CD8-positive, alpha-beta memory T cell (primary cell): ENCODE data around the gene PMF1. TPM values are rescaled to one million over a fixed set of nuclear protein-coding genes. Genes with fewer than 3 reads are reported as not detected.

ENCODE experiments used
- CTCF ChIA-PET: fragments of 350-600 bp; sonication (Branson Sonifier 250); formaldehyde crosslinking; loops from one replicate; lab custom pipeline; 2021; ENCODE audit warnings: antibody characterized with exemption; lab: Charles Lee
- POLR2A ChIA-PET: fragments of 350-600 bp; sonication (Branson Sonifier 250); formaldehyde crosslinking; loops from one replicate; lab custom pipeline; 2021; ENCODE audit warnings: antibody characterized with exemption; lab: Charles Lee
- DNase-seq, 5 donors: peaks; one replicate each; pipeline versions ENCODE4 v3.0.0 to v3.0.0-alpha.2; 2020 to 2022; ENCODE audit warnings: mixed read lengths in 1 of 5
- H3K27ac ChIP-seq: one replicate; pipeline ENCODE4 v1.7.0; 2013; ENCODE audit warnings: low read depth, mild to moderate bottlenecking, low read length, moderate library complexity
- H3K27me3 ChIP-seq: 2 replicates; pipeline ENCODE4 v1.7.0; 2013; ENCODE audit warnings: low read length, mild to moderate bottlenecking; ENCODE audit not compliant: insufficient read depth, poor library complexity, severe bottlenecking
- H3K36me3 ChIP-seq: 2 replicates; pipeline ENCODE4 v1.7.0; 2013; ENCODE audit warnings: mild to moderate bottlenecking, low read length, moderate library complexity; ENCODE audit not compliant: insufficient read depth
- H3K4me1 ChIP-seq: 2 replicates; pipeline ENCODE4 v1.7.0; 2013; ENCODE audit warnings: mild to moderate bottlenecking, low read length, moderate library complexity; ENCODE audit not compliant: insufficient read depth
- H3K4me3 ChIP-seq: 2 replicates; pipeline ENCODE4 v1.7.0; 2013; ENCODE audit warnings: mild to moderate bottlenecking, low read length
- H3K9me3 ChIP-seq: 2 replicates; pipeline ENCODE4 v1.7.0; 2013; ENCODE audit warnings: mild to moderate bottlenecking, low read length
- H3K27ac Mint-ChIP-seq, 8 donors: one replicate each; pipeline ENCODE4 v1.8.0; 2020 to 2021; ENCODE audit warnings: mixed read lengths in 8 of 8, mild to moderate bottlenecking in 6 of 8, inconsistent platforms in 3 of 8, moderate library complexity in 3 of 8
- H3K27me3 Mint-ChIP-seq, 2 donors: one replicate each; pipeline ENCODE4 v1.8.0; 2020 to 2021; ENCODE audit warnings: mixed read lengths in 2 of 2, mild to moderate bottlenecking in 1 of 2, moderate library complexity in 1 of 2
- H3K36me3 Mint-ChIP-seq, 3 donors: one replicate each; pipeline ENCODE4 v1.8.0; 2020 to 2021; ENCODE audit warnings: mixed read lengths in 3 of 3, inconsistent platforms in 1 of 3, mild to moderate bottlenecking in 1 of 3
- H3K4me1 Mint-ChIP-seq, 3 donors: one replicate each; pipeline ENCODE4 v1.8.0; 2020 to 2021; ENCODE audit warnings: mixed read lengths in 3 of 3, inconsistent platforms in 1 of 3, mild to moderate bottlenecking in 1 of 3
- H3K4me3 Mint-ChIP-seq, 7 donors: one replicate each; pipeline ENCODE4 v1.8.0; 2020 to 2021; ENCODE audit warnings: mixed read lengths in 7 of 7, mild to moderate bottlenecking in 6 of 7, moderate library complexity in 4 of 7, inconsistent platforms in 2 of 7
- H3K9me3 Mint-ChIP-seq, 5 donors: one replicate each; pipeline ENCODE4 v1.8.0; 2020 to 2022; ENCODE audit warnings: mixed read lengths in 5 of 5, mild to moderate bottlenecking in 3 of 5, moderate library complexity in 2 of 5, inconsistent platforms in 1 of 5
- polyA plus RNA-seq: library from polyadenylated mRNA; unstranded; fragments of 300-500 nt; fragmentation: Illumina TruSeq; gene quantifications from one replicate; pipeline ENCODE4 v1.2.3, GENCODE V29; 2021
- total RNA-seq, 2 experiments: library from RNA; stranded (reverse); gene quantifications; one replicate each; pipeline ENCODE4 v1.2.3, GENCODE V29; 2021

The PMF1 gene
- total and polyA plus RNA-seq, 3 experiments from 2014 or later, result 83.3 to 88.3 (median 85.9) TPM

- Histone ChIP-seq H3K27ac (no peak overlapping the region), H3K4me3 (no peak overlapping the region), H3K27me3 (no peaks in the 10 kb centered on the region), H3K9me3 (no peaks in the 10 kb centered on the region), H3K36me3 (peaks cover 10% of the 10 kb centered on the region), H3K4me1 (peaks cover 26% of the 10 kb centered on the region)
- DNase-seq, result no peak
- Mint-ChIP-seq H3K27me3 (no peaks in the 10 kb centered on the region), H3K27ac (peak overlapping the region in 5 of 8 donors; percentile 32 to 90 (median 61)), H3K4me3 (peak overlapping the region in 1 of 7 donors; percentile 19), H3K36me3 (peaks cover 0 to 47% (median 17%) of the 10 kb centered on the region in 3 donors), H3K4me1 (peaks cover 49 to 56% (median 50%) of the 10 kb centered on the region in 3 donors), H3K9me3 (no peaks in the 10 kb centered on the region)
- ChIA-PET CTCF (interaction anchor here (0.8 to 1.6 kb wide), 3 partner anchors 12 to 134 kb away, joined by 3 to 4 read pairs (median 3); partner anchors contain the start of gene PMF1), POLR2A (no interaction called here)
These were observed 12.8 kb upstream of the PMF1 start for GRCh38 chr1:156200044-156200443.

- H3K4me3 ChIP-seq, result no peak overlapping the region
- no peaks in the 10 kb centered on the region for H3K27me3 ChIP-seq
- no peaks in the 10 kb centered on the region for H3K9me3 Mint-ChIP-seq
- CTCF ChIA-PET, result no interaction called here
- no peak for DNase-seq
- no peaks in the 10 kb centered on the region for H3K9me3 ChIP-seq
- H3K36me3 Mint-ChIP-seq, result peaks cover 0 to 48% (median 16%) of the 10 kb centered on the region in 3 donors
- H3K4me1 Mint-ChIP-seq, result peaks cover 23 to 35% (median 28%) of the 10 kb centered on the region in 3 donors
- H3K27me3 Mint-ChIP-seq, result no peaks in the 10 kb centered on the region
- no peak overlapping the region for H3K27ac ChIP-seq
- H3K36me3 ChIP-seq, result peaks cover 10% of the 10 kb centered on the region
- peak overlapping the region in 1 of 8 donors; percentile 68 for H3K27ac Mint-ChIP-seq
- H3K4me3 Mint-ChIP-seq, result no peak overlapping the region
- peaks cover 13% of the 10 kb centered on the region for H3K4me1 ChIP-seq
- POLR2A ChIA-PET, result interaction anchor here (0.7 to 1.2 kb wide), 2 partner anchors 10 to 19 kb away, joined by 3 read pairs; partner anchors contain the start of gene PMF1
These were observed 9.5 kb upstream of the PMF1 start for GRCh38 chr1:156203331-156203730.

GRCh38 chr1:156204686-156205085, 8.1 kb upstream of the PMF1 start:
- Histone ChIP-seq H3K4me3 (no peak overlapping the region), H3K27me3 (no peaks in the 10 kb centered on the region), H3K4me1 (peaks cover 3% of the 10 kb centered on the region), H3K27ac (no peak overlapping the region), H3K9me3 (no peaks in the 10 kb centered on the region), H3K36me3 (peaks cover 18% of the 10 kb centered on the region)
- CTCF ChIA-PET, result no interaction called here
- no peak for DNase-seq
- peaks cover 10 to 21% (median 16%) of the 10 kb centered on the region in 3 donors for H3K4me1 Mint-ChIP-seq
- no peaks in the 10 kb centered on the region for H3K9me3 Mint-ChIP-seq
- H3K36me3 Mint-ChIP-seq, result peaks cover 0 to 51% (median 20%) of the 10 kb centered on the region in 3 donors
- H3K27ac Mint-ChIP-seq, result peak overlapping the region in 2 of 8 donors; percentile 33 to 74
- H3K4me3 Mint-ChIP-seq, result no peak overlapping the region
- no peaks in the 10 kb centered on the region for H3K27me3 Mint-ChIP-seq
- POLR2A ChIA-PET, result no interaction called here

- Mint-ChIP-seq H3K27me3 (no peaks in the 10 kb centered on the region), H3K4me3 (peak overlapping the region in 3 of 7 donors; percentile 43 to 75 (median 48)), H3K4me1 (peaks cover 26 to 36% (median 34%) of the 10 kb centered on the region in 3 donors), H3K27ac (peak overlapping the region in 5 of 8 donors; percentile 47 to 99 (median 66)), H3K36me3 (peaks cover 0 to 61% (median 13%) of the 10 kb centered on the region in 3 donors), H3K9me3 (no peaks in the 10 kb centered on the region)
- H3K27ac ChIP-seq, result no peak overlapping the region
- DNase-seq, result no peak
- H3K9me3 ChIP-seq, result no peaks in the 10 kb centered on the region
- H3K4me3 ChIP-seq, result no peak overlapping the region
- peaks cover 17% of the 10 kb centered on the region for H3K36me3 ChIP-seq
- peaks cover 24% of the 10 kb centered on the region for H3K4me1 ChIP-seq
- H3K27me3 ChIP-seq, result no peaks in the 10 kb centered on the region
- CTCF ChIA-PET, result no interaction called here
- POLR2A ChIA-PET, result interaction anchor here (2.2 to 2.7 kb wide), 2 partner anchors 18 to 71 kb away, joined by 25 to 34 read pairs; partner anchors contain the start of genes SLC25A44 and SMG5
These were observed 1.6 kb upstream of the PMF1 start for GRCh38 chr1:156211243-156211642.

GRCh38 chr1:156212130-156212529, 677 bp upstream of the PMF1 start:
- Mint-ChIP-seq H3K27me3 (no peaks in the 10 kb centered on the region), H3K4me3 (peak overlapping the region; percentile 90 to 99 (median 97)), H3K27ac (peak overlapping the region; percentile 98 to 100 (median 99)), H3K36me3 (peaks cover 0 to 57% (median 13%) of the 10 kb centered on the region in 3 donors), H3K4me1 (peaks cover 26 to 38% (median 36%) of the 10 kb centered on the region in 3 donors), H3K9me3 (no peaks in the 10 kb centered on the region)
- ChIA-PET POLR2A (interaction anchor here (0.9 to 2.7 kb wide), 9 partner anchors 9 to 97 kb away, joined by 3 to 34 read pairs (median 4); partner anchors contain the start of genes LMNA, SLC25A44 and SMG5), CTCF (interaction anchor here (0.8 to 3.1 kb wide), 10 partner anchors 12 to 116 kb away, joined by 3 to 27 read pairs (median 4); partner anchors contain the start of gene SLC25A44)
- Histone ChIP-seq H3K36me3 (peaks cover 17% of the 10 kb centered on the region), H3K4me1 (peaks cover 24% of the 10 kb centered on the region), H3K27me3 (no peaks in the 10 kb centered on the region), H3K9me3 (no peaks in the 10 kb centered on the region), H3K4me3 (peak overlapping the region; percentile 78), H3K27ac (peak overlapping the region; percentile 93)
- no peak for DNase-seq

- H3K4me1 Mint-ChIP-seq, result peaks cover 35 to 51% (median 47%) of the 10 kb centered on the region in 3 donors
- no peaks in the 10 kb centered on the region for H3K9me3 ChIP-seq
- H3K27ac ChIP-seq, result peak overlapping the region; percentile 93
- H3K4me1 ChIP-seq, result peaks cover 37% of the 10 kb centered on the region
- H3K36me3 Mint-ChIP-seq, result peaks cover 0 to 52% (median 7%) of the 10 kb centered on the region in 3 donors
- POLR2A ChIA-PET, result interaction anchor here (0.8 to 2.7 kb wide), 7 partner anchors 10 to 131 kb away, joined by 3 to 34 read pairs (median 7); partner anchors contain the start of genes MEX3A, SLC25A44 and SMG5
- no peak for DNase-seq
- no peaks in the 10 kb centered on the region for H3K27me3 Mint-ChIP-seq
- peaks cover 14% of the 10 kb centered on the region for H3K36me3 ChIP-seq
- no peaks in the 10 kb centered on the region for H3K9me3 Mint-ChIP-seq
- CTCF ChIA-PET, result interaction anchor here (1.2 to 3.1 kb wide), 9 partner anchors 11 to 123 kb away, joined by 3 to 27 read pairs (median 6); partner anchors contain the start of gene SLC25A44
- H3K4me3 ChIP-seq, result peak overlapping the region; percentile 78
- H3K27ac Mint-ChIP-seq, result peak overlapping the region; percentile 98 to 100 (median 99)
- H3K4me3 Mint-ChIP-seq, result peak overlapping the region; percentile 90 to 99 (median 97)
- H3K27me3 ChIP-seq, result no peaks in the 10 kb centered on the region
These were observed 798 bp downstream of the PMF1 start for GRCh38 chr1:156213644-156213966.

- Histone ChIP-seq H3K36me3 (peaks cover 8% of the 10 kb centered on the region), H3K4me3 (peak overlapping the region; percentile 14), H3K27ac (peak overlapping the region; percentile 93), H3K27me3 (no peaks in the 10 kb centered on the region), H3K4me1 (peaks cover 37% of the 10 kb centered on the region), H3K9me3 (no peaks in the 10 kb centered on the region)
- Mint-ChIP-seq H3K4me1 (peaks cover 36 to 53% (median 50%) of the 10 kb centered on the region in 3 donors), H3K27ac (peak overlapping the region; percentile 74 to 99 (median 90)), H3K4me3 (peak overlapping the region; percentile 72 to 99 (median 85)), H3K9me3 (no peaks in the 10 kb centered on the region), H3K27me3 (no peaks in the 10 kb centered on the region), H3K36me3 (peaks cover 0 to 48% (median 5%) of the 10 kb centered on the region in 3 donors)
- DNase-seq, result no peak
- ChIA-PET CTCF (interaction anchor here (1.4 to 3.1 kb wide), 4 partner anchors 10 to 84 kb away, joined by 3 to 27 read pairs (median 14); partner anchors contain the start of gene SLC25A44), POLR2A (no interaction called here)
These were observed 1.4 kb downstream of the PMF1 start for GRCh38 chr1:156214024-156214748.
